WTC11 (cell line): Measurements from ENCODE around the gene SLC12A8. TPM values are rescaled to one million over a fixed set of nuclear protein-coding genes. Genes with fewer than 3 reads are reported as not detected.

Experiments used
- ATAC-seq: fragments of 200-7000 bp; cut with Tn5 transposase; 2 replicates; pipeline ENCODE4 v1.10.0; 2021; ENCODE audit warnings: mild to moderate bottlenecking, moderate library complexity
- CTCF ChIA-PET: fragments of 300-600 bp; sonication (Branson Sonifier 250); formaldehyde crosslinking; loops from one replicate; lab custom pipeline; 2021; ENCODE audit warnings: antibody characterized with exemption; lab: Charles Lee
- POLR2A ChIA-PET: fragments of 350-600 bp; sonication (Branson Sonifier 250); formaldehyde crosslinking; loops from one replicate; lab custom pipeline; 2021; ENCODE audit warnings: antibody characterized with exemption; lab: Charles Lee
- DNase-seq: peaks from one replicate; pipeline ENCODE4 v3.0.0; 2021; ENCODE audit warnings: low spot score
- H3K27ac Mint-ChIP-seq: 2 replicates; pipeline ENCODE4 v1.8.0; 2021; ENCODE audit warnings: mixed read lengths
- H3K27me3 Mint-ChIP-seq: 2 replicates; pipeline ENCODE4 v1.8.0; 2021; ENCODE audit warnings: low read depth, mild to moderate bottlenecking, moderate library complexity, mixed read lengths
- H3K36me3 Mint-ChIP-seq: 2 replicates; pipeline ENCODE4 v1.8.0; 2021; ENCODE audit warnings: mixed read lengths
- H3K4me1 Mint-ChIP-seq: 2 replicates; pipeline ENCODE4 v1.8.0; 2022; ENCODE audit warnings: mixed read lengths
- H3K4me3 Mint-ChIP-seq: 2 replicates; pipeline ENCODE4 v1.8.0; 2021; ENCODE audit warnings: mild to moderate bottlenecking, moderate library complexity, mixed read lengths
- H3K9me3 Mint-ChIP-seq: 2 replicates; pipeline ENCODE4 v1.8.0; 2021; ENCODE audit warnings: mixed read lengths
- ARID4B ChIP-seq: sonication (generic); formaldehyde crosslinking; IDR thresholded peaks from 2 replicates; pipeline ENCODE4 v1.8.0; 2023; ENCODE audit warnings: missing genetic modification reagents, mild to moderate bottlenecking, borderline replicate concordance
- ATF6 ChIP-seq: sonication (generic); formaldehyde crosslinking; IDR thresholded peaks from 2 replicates; pipeline ENCODE4 v1.8.1; 2023; ENCODE audit warnings: mild to moderate bottlenecking, missing genetic modification reagents
- CDX4 ChIP-seq: fragments of 250-450 bp; sonication (Bioruptor Pico); IDR thresholded peaks from 2 replicates; pipeline ENCODE4 v1.9.0; 2021; ENCODE audit warnings: moderate library complexity, mild to moderate bottlenecking, inconsistent platforms, borderline replicate concordance
- CTCF ChIP-seq: fragments of 200-600 bp; IDR thresholded peaks from 2 replicates; pipeline ENCODE4 v1.8.0; 2022; ENCODE audit warnings: antibody characterized with exemption
- E2F5 ChIP-seq: sonication (generic); formaldehyde crosslinking; IDR thresholded peaks from 2 replicates; pipeline ENCODE4 v1.8.1; 2022; ENCODE audit warnings: mild to moderate bottlenecking, moderate library complexity, missing genetic modification reagents
- EMX1 ChIP-seq: fragments of 250-450 bp; sonication (Bioruptor Pico); IDR thresholded peaks from 2 replicates; pipeline ENCODE4 v1.8.0; 2021; ENCODE audit warnings: mild to moderate bottlenecking
- ESRRA ChIP-seq: sonication (generic); formaldehyde crosslinking; IDR thresholded peaks from 2 replicates; pipeline ENCODE4 v1.8.1; 2022; ENCODE audit warnings: mild to moderate bottlenecking, missing genetic modification reagents, borderline replicate concordance
- FOXJ3 ChIP-seq: sonication (generic); formaldehyde crosslinking; IDR thresholded peaks from 2 replicates; pipeline ENCODE4 v1.9.0; 2021; ENCODE audit warnings: missing genetic modification reagents, mild to moderate bottlenecking, borderline replicate concordance
- IRF1 ChIP-seq: sonication (generic); formaldehyde crosslinking; IDR thresholded peaks from 2 replicates; pipeline ENCODE4 v1.8.0; 2023; ENCODE audit warnings: missing genetic modification reagents
- MXD4 ChIP-seq: fragments of 250-450 bp; sonication (Bioruptor Pico); IDR thresholded peaks from 2 replicates; pipeline ENCODE4 v1.8.0; 2021; ENCODE audit warnings: mild to moderate bottlenecking, moderate library complexity, borderline replicate concordance
- RELA ChIP-seq: sonication (generic); formaldehyde crosslinking; IDR thresholded peaks from 2 replicates; pipeline ENCODE4 v1.8.1; 2022; ENCODE audit warnings: missing genetic modification reagents, mild to moderate bottlenecking, borderline replicate concordance
- RORB ChIP-seq: fragments of 250-450 bp; sonication (Bioruptor Pico); IDR thresholded peaks from 2 replicates; pipeline ENCODE4 v1.9.0; 2021; ENCODE audit warnings: mild to moderate bottlenecking
- TEAD1 ChIP-seq: sonication (generic); formaldehyde crosslinking; IDR thresholded peaks from 2 replicates; pipeline ENCODE4 v1.8.0; 2022; ENCODE audit warnings: mild to moderate bottlenecking, missing genetic modification reagents
- USF2 ChIP-seq: sonication (generic); formaldehyde crosslinking; IDR thresholded peaks from 2 replicates; pipeline ENCODE4 v1.8.1; 2023; ENCODE audit warnings: mild to moderate bottlenecking, missing genetic modification reagents, moderate library complexity
- ZBTB21 ChIP-seq: sonication (generic); formaldehyde crosslinking; IDR thresholded peaks from 2 replicates; pipeline ENCODE4 v1.8.1; 2023; ENCODE audit warnings: mild to moderate bottlenecking, missing genetic modification reagents, borderline replicate concordance
- ZBTB43 ChIP-seq: sonication (generic); formaldehyde crosslinking; IDR thresholded peaks from 2 replicates; pipeline ENCODE4 v1.8.1; 2023; ENCODE audit warnings: mild to moderate bottlenecking, missing genetic modification reagents
- ZNF232 ChIP-seq: sonication (generic); formaldehyde crosslinking; IDR thresholded peaks from 2 replicates; pipeline ENCODE4 v1.8.0; 2022; ENCODE audit warnings: mild to moderate bottlenecking, missing genetic modification reagents
- ZNF263 ChIP-seq: sonication (generic); formaldehyde crosslinking; IDR thresholded peaks from 2 replicates; pipeline ENCODE4 v1.8.1; 2022; ENCODE audit warnings: low read depth, mild to moderate bottlenecking, moderate library complexity, missing genetic modification reagents
- ZNF317 ChIP-seq: sonication (generic); formaldehyde crosslinking; IDR thresholded peaks from 2 replicates; pipeline ENCODE4 v1.8.1; 2023; ENCODE audit warnings: low read depth, mild to moderate bottlenecking, moderate library complexity, missing genetic modification reagents, borderline replicate concordance
- ZNF425 ChIP-seq: fragments of 250-450 bp; sonication (Bioruptor Pico); conservative IDR thresholded peaks from 2 replicates; pipeline ENCODE4 v1.9.0; 2021; ENCODE audit warnings: mild to moderate bottlenecking
- total RNA-seq: library from RNA; stranded (reverse); gene quantifications from 3 replicates; pipeline ENCODE4 v1.2.3, GENCODE V29; 2021

The SLC12A8 gene
- total RNA-seq, 1 experiment from 2014 or later = 9.1 TPM

- Mint-ChIP-seq H3K4me1 (0 out of 2 replicates have a peak, but pooled peaks cover 3% of the 10 kb centered on the region), H3K4me3 (no peak overlapping the region), H3K27ac (no peak overlapping the region), H3K27me3 (no peaks in the 10 kb centered on the region), H3K9me3 (no peaks in the 10 kb centered on the region), H3K36me3 (no peaks in the 10 kb centered on the region)
- ATAC-seq (peak; percentile 95), DNase-seq (peak; percentile 30)
- POLR2A ChIA-PET = no interaction called here
- TF ChIP-seq CTCF = no peak
- TF ChIP-seq TEAD1 = no peak
- no peak for TF ChIP-seq CDX4 (CRISPR knock-in tag)
- TF ChIP-seq RORB (CRISPR knock-in tag) = no peak
- TF ChIP-seq ZNF425 (CRISPR knock-in tag) = no peak
- no peak for TF ChIP-seq ZNF317 (CRISPR knock-in tag)
- TF ChIP-seq ATF6 = no peak
- no peak for TF ChIP-seq ZNF232 (CRISPR knock-in tag)
- TF ChIP-seq FOXJ3 = no peak
- TF ChIP-seq E2F5 (CRISPR knock-in tag) = no peak
- no peak for TF ChIP-seq RELA
- TF ChIP-seq ESRRA (CRISPR knock-in tag) = no peak
- no peak for TF ChIP-seq ZNF263 (CRISPR knock-in tag)
- no peak for TF ChIP-seq ARID4B (CRISPR knock-in tag)
- no peak for TF ChIP-seq IRF1 (CRISPR knock-in tag)
- TF ChIP-seq EMX1 (CRISPR knock-in tag) = no peak
- TF ChIP-seq MXD4 (CRISPR knock-in tag) = no peak
- no peak for TF ChIP-seq ZBTB21 (CRISPR knock-in tag)
- TF ChIP-seq USF2 (CRISPR knock-in tag) = no peak
- no peak for TF ChIP-seq ZBTB43
- CTCF ChIA-PET = interaction anchor here (0.5 to 1.7 kb wide), 8 partner anchors 9 to 386 kb away, joined by 3 to 13 read pairs (median 4); partner anchors contain the start of gene SNX4
These were observed 10.4 kb downstream of the SLC12A8 start for GRCh38 chr3:125202197-125202596.
